Pancreas (tissue), 10 donors: ENCODE results near the gene PHC3. TPM values are rescaled to one million over a fixed set of nuclear protein-coding genes. Genes with fewer than 3 reads are reported as not detected.

Source experiments
- ATAC-seq, 4 donors: fragments of 200-7000 bp; cut with Tn5 transposase; one replicate each; pipeline versions ENCODE4 v1.8.0 to v1.9.1; 2020; ENCODE audit warnings: mild to moderate bottlenecking in 4 of 4, moderate library complexity in 4 of 4
- DNase-seq, 6 donors: peaks; one replicate each; pipeline ENCODE4 v3.0.0-alpha.2; 2020
- FAIRE-seq: peaks from 2 replicates; lab custom pipeline; 2012; peaks lifted over from hg19 to GRCh38; lab: Jason Lieb, UNC
- H3K27ac ChIP-seq, 4 donors: fragments of 200-600 bp; sonication (generic); 1 replicate in 3 of 4; 2 replicates in 1 of 4; pipeline versions ENCODE4 v1.5.0 to v1.8.0; 2020
- H3K27me3 ChIP-seq, 4 donors: fragments of 200-600 bp; one replicate each; pipeline ENCODE4 v1.8.0; 2021
- H3K36me3 ChIP-seq, 3 donors: fragments of 200-600 bp; sonication (generic) in 1 of 3; one replicate each; pipeline versions ENCODE4 v1.5.0 to v1.8.0; 2020 to 2021
- H3K4me1 ChIP-seq, 3 donors: fragments of 200-600 bp; one replicate each; pipeline ENCODE4 v1.8.0; 2021
- H3K4me3 ChIP-seq, 4 donors: fragments of 200-600 bp; sonication (generic) in 2 of 4; one replicate each; pipeline versions ENCODE4 v1.5.0 to v1.8.0; 2020 to 2021
- H3K9me3 ChIP-seq, 4 donors: fragments of 200-600 bp; one replicate each; pipeline ENCODE4 v1.8.0; 2021
- CTCF ChIP-seq, 4 donors: fragments of 200-600 bp; sonication (generic) in 3 of 4; IDR thresholded peaks; one replicate each; pipeline versions ENCODE4 v1.5.0 to v1.8.0; 2021; ENCODE audit warnings: antibody characterized with exemption in 4 of 4
- WGBS, 2 donors: extraction: QIAGEN DNeasy Blood & Tissue Kit; methylation state at CpG; one replicate each; pipeline ENCODE4 v1.1.7; 2013; 5-methylcytosine and 5-hydroxymethylcytosine counted together
- intact Hi-C, 3 donors: fragments of 100-400 bp; cut with DNase I; formaldehyde crosslinking; loops; one replicate each; pipeline versions ENCODE4 v1.11.1 to v1.14.2; 2022
- polyA plus RNA-seq, 2 donors: library from polyadenylated mRNA; stranded (reverse); fragments of 200-250 nt; gene quantifications; one replicate each; pipeline ENCODE4 v1.2.3, GENCODE V29; 2013
- total RNA-seq, 6 donors: library from RNA; stranded (reverse); fragmentation: NEBNext Ultra II Directional in 4 of 6; extraction: Animal tissue kit (Norgen Biotek cat#: 25700) in 4 of 6; gene quantifications; one replicate each; pipeline versions ENCODE4 v1.2.1 to v1.2.4, GENCODE V29; 2021 to 2023
- donor health status: healthy with polysubstance abuse.
- donor health status: DM: no; HTN: no; CAD: no; lungs with moderate emphysema.
- donor health status: DM: no; HTN: no; CAD: no.
- donor health status: control.
- donor health status: control.
- donor health status: Bipolar disorder and iron deficiency.
- donor health status: DM: yes; HTN: yes; CAD: no.
- donor health status: DM: no; HTN: no; CAD: no.
- donor health status: DM: no; HTN: no; CAD: no.
- donor health status: DM: yes; HTN: yes; CAD: no.

The PHC3 gene
- total and polyA plus RNA-seq, 8 donors, result 5.5 to 38.0 (median 24.5) TPM

DNA sequence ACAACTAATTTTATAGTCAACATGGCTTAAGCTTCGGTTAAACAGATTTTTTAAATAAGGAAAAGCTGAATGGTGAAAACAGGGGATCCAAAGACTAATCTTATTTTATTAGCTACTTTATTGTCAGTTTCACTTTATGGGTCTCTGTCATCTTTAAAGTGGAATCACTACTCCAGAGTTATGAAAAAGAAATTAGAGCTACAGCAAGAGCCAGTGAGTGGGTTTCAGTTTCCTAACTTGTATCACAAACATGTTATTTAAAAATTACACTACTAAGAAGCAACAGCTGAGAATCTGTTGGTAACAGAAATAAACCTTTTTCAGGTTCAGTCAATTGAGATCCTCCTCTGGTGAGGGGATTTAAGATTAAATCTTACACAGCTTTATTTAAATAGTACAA, 10.0 kb downstream of the PHC3 start:
- no peak for DNase-seq
- H3K36me3 ChIP-seq, result peaks cover 0 to 42% (median 7%) of the 10 kb centered on the region in 3 donors

DNA sequence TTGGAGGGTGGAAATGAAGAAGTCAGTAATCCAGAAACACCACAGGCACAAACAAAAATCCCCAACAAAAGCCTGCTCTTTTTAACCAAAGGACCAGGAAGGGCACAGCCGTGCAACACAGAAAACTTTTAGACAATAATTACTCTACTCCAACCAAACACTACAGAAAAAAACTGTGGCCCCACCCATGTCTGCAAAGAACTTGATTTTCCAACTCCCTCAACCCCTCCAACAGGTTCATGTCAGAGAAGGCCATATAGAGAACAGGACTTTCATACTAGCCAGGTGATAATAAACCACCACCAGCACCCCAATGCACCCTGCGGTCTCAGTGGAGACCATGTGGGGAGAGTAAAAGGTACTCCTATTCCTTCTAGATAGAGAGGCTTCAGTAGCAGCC, 16.8 kb downstream of the PHC3 start:
- Histone ChIP-seq H3K27me3 (no peaks in the 10 kb centered on the region), H3K27ac (no peak overlapping the region), H3K9me3 (no peaks in the 10 kb centered on the region), H3K36me3 (peaks cover 0 to 7% (median 0%) of the 10 kb centered on the region in 3 donors), H3K4me3 (no peak overlapping the region), H3K4me1 (peaks cover 0 to 10% (median 6%) of the 10 kb centered on the region in 3 donors)
- intact Hi-C loops, result no loop called here
- no peak for DNase-seq
- no peak for TF ChIP-seq CTCF (IDR thresholded peaks at IDR 0.05)
- ATAC-seq, result no peak
- FAIRE-seq, result no peak
- WGBS, 2 donors, result 76 to 77% methylated on average over 2 of the region's 2 CpGs

More for the DNA sequence above, 10.0 kb downstream of the PHC3 start:
- Histone ChIP-seq H3K4me1 (peaks cover 0 to 6% (median 3%) of the 10 kb centered on the region in 3 donors), H3K27ac (peak overlapping the region in 1 of 4 donors; percentile 1), H3K27me3 (no peaks in the 10 kb centered on the region), H3K9me3 (no peaks in the 10 kb centered on the region), H3K4me3 (no peak overlapping the region)
- 90 to 94% methylated on average over 1 of the region's 1 CpG for WGBS, 2 donors
- no peak for TF ChIP-seq CTCF (IDR thresholded peaks at IDR 0.05)
- FAIRE-seq (no peak), ATAC-seq (no peak)
- intact Hi-C loops, result no loop called here

GRCh38 chr3:170163956-170164645, 17.4 kb downstream of the PHC3 start:
- intact Hi-C loops, result no loop called here
- no peaks in the 10 kb centered on the region for H3K27me3 ChIP-seq
- DNase-seq (no peak), ATAC-seq (no peak), FAIRE-seq (no peak)
- H3K36me3 ChIP-seq, result peaks cover 0 to 7% (median 0%) of the 10 kb centered on the region in 3 donors
- H3K9me3 ChIP-seq, result no peaks in the 10 kb centered on the region
- no peak for TF ChIP-seq CTCF (IDR thresholded peaks at IDR 0.05)
- no peak overlapping the region for H3K27ac ChIP-seq
- 92 to 93% methylated on average over 4 of the region's 4 CpGs for WGBS, 2 donors
- H3K4me1 ChIP-seq, result peaks cover 0 to 7% (median 6%) of the 10 kb centered on the region in 3 donors
- H3K4me3 ChIP-seq, result no peak overlapping the region

- FAIRE-seq (no peak), DNase-seq (no peak), ATAC-seq (no peak)
- H3K27ac ChIP-seq, result no peak overlapping the region
- no peaks in the 10 kb centered on the region for H3K9me3 ChIP-seq
- TF ChIP-seq CTCF (IDR thresholded peaks at IDR 0.05), result no peak
- no peak overlapping the region for H3K4me3 ChIP-seq
- peaks cover 0 to 7% (median 6%) of the 10 kb centered on the region in 3 donors for H3K4me1 ChIP-seq
- intact Hi-C loops, result no loop called here
- H3K27me3 ChIP-seq, result no peaks in the 10 kb centered on the region
- peaks cover 0 to 7% (median 0%) of the 10 kb centered on the region in 3 donors for H3K36me3 ChIP-seq
Observed at GRCh38 chr3:170162630-170163029, 18.9 kb downstream of the PHC3 start.

DNA sequence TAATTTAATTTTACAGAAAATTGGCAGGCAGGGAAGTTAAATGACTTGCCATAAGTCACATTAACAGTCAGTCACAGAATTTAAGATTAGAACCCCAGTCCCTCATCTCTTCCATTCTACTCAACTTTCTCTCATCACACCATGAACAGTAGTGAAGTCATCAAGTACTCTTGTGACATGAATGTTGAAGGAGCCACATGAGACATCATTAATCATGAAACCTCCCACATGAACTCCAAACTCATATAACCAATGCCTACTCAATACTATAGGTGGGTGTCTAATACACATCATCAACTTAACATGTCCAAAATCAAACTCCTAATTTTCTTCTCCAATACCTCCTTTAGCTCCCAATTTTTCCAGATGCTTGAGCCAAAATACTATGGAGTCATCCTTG, 19.5 kb downstream of the PHC3 start:
- intact Hi-C loops, result no loop called here
- Histone ChIP-seq H3K27me3 (no peaks in the 10 kb centered on the region), H3K9me3 (no peaks in the 10 kb centered on the region), H3K36me3 (peaks cover 0 to 4% (median 0%) of the 10 kb centered on the region in 3 donors), H3K4me1 (peaks cover 0 to 7% (median 6%) of the 10 kb centered on the region in 3 donors), H3K4me3 (no peak overlapping the region), H3K27ac (no peak overlapping the region)
- FAIRE-seq (no peak), ATAC-seq (no peak), DNase-seq (no peak)
- no peak for TF ChIP-seq CTCF (IDR thresholded peaks at IDR 0.05)
